ENCODE data around the gene DQX1. TPM values are rescaled to one million over a fixed set of nuclear protein-coding genes. Genes with fewer than 3 reads are reported as not detected.

Gene DQX1
- total and polyA plus RNA-seq, 9 of the 15 experiments (the other 6 are each of a cell fraction or from before 2014, with no cell fraction given): 0.04 to 0.38 (median 0.18) TPM; not detected in 1

- TF ChIP-seq NFE2L1 (tag; IDR thresholded peaks at IDR 0.05; ENCODE audit: borderline replicate concordance, low read depth): no peak
- 0 out of 2 replicates have a peak, but pooled peaks have one; percentile 36 for TF ChIP-seq BCOR (IDR thresholded peaks at IDR 0.05)
- TF ChIP-seq SAFB (IDR thresholded peaks at IDR 0.05; ENCODE audit: borderline replicate concordance, low read depth, low read length): no peak
- TF ChIP-seq MIER1 (IDR thresholded peaks at IDR 0.05; ENCODE audit: low read depth): no peak
- no peak for TF ChIP-seq RBM34 (IDR thresholded peaks at IDR 0.05; ENCODE audit: borderline replicate concordance, insufficient read depth, low read length)
- peak; percentile 55; the same call in 1 of the 2 replicates for TF ChIP-seq ZNF655 (CRISPR knock-in tag; IDR thresholded peaks at IDR 0.05)
- peak; percentile 82; the same call in 1 of the 2 replicates for TF ChIP-seq HDAC6 (IDR thresholded peaks at IDR 0.05; ENCODE audit: low read depth, low read length)
- 0 out of 2 replicates have a peak, but pooled peaks have one; percentile 22 for TF ChIP-seq ZNF77 (CRISPR knock-in tag; IDR thresholded peaks at IDR 0.05)
- TF ChIP-seq ERF (CRISPR knock-in tag; IDR thresholded peaks at IDR 0.05): peak; percentile 75; the same call in 1 of the 2 replicates
- TF ChIP-seq PRDM10 (IDR thresholded peaks at IDR 0.05; ENCODE audit: partially characterized antibody): peak; percentile 13
- TF ChIP-seq POLR2G (IDR thresholded peaks at IDR 0.05; ENCODE audit: low read depth, low read length): peak; percentile 94
- no peak for TF ChIP-seq ZNF239 (CRISPR knock-in tag; IDR thresholded peaks at IDR 0.05)
- peak; percentile 87 for TF ChIP-seq HDAC2 (IDR thresholded peaks at IDR 0.05)
- TF ChIP-seq MEF2A (IDR thresholded peaks at IDR 0.05; ENCODE audit: control insufficient read depth, low read depth, low read length): no peak
- TF ChIP-seq DMBX1 (CRISPR knock-in tag; IDR thresholded peaks at IDR 0.05; ENCODE audit: borderline replicate concordance): no peak
- TF ChIP-seq TFE3 (CRISPR knock-in tag; IDR thresholded peaks at IDR 0.05): no peak
- TF ChIP-seq RHOXF2B (CRISPR knock-in tag; conservative IDR thresholded peaks at IDR 0.05): peak; percentile 77
- no peak for TF ChIP-seq KHSRP (IDR thresholded peaks at IDR 0.05)
- no peak for TF ChIP-seq E2F3 (CRISPR knock-in tag; IDR thresholded peaks at IDR 0.05)
- TF ChIP-seq STAG1 (CRISPR knock-in tag; IDR thresholded peaks at IDR 0.05; ENCODE audit: borderline replicate concordance): no peak
- TF ChIP-seq HLTF (IDR thresholded peaks at IDR 0.05): 0 out of 2 replicates have a peak, but pooled peaks have one; percentile 15
- TF ChIP-seq ZNF445 (CRISPR knock-in tag; IDR thresholded peaks at IDR 0.05; ENCODE audit: low read depth): no peak
- peak; percentile 66; the same call in 1 of the 2 replicates for TF ChIP-seq KLF6 (CRISPR knock-in tag; IDR thresholded peaks at IDR 0.05; ENCODE audit: borderline replicate concordance)
These were observed 53.7 kb downstream of the DQX1 start, which contains the start of gene MRPL53 (continued) for GRCh38 chr2:74472086-74472944.

Data from K562 (cell line).